NCI-H1436 (cell line): ENCODE results near the gene SPTBN5.

Experiments
- DNase-seq: peaks from one replicate; lab custom pipeline; 2025; lab: John Stamatoyannopoulos, UW

The SPTBN5 gene

GRCh38 chr15:41883484-41883825, 10.4 kb downstream of the SPTBN5 start:
- no peak for DNase-seq

GRCh38 chr15:41882689-41883483, 11.0 kb downstream of the SPTBN5 start:
- DNase-seq, result no peak

- DNase-seq, result no peak
Measured at GRCh38 chr15:41881920-41882688, 11.7 kb downstream of the SPTBN5 start.

GRCh38 chr15:41881550-41881919, 12.3 kb downstream of the SPTBN5 start:
- DNase-seq, result no peak

- no peak for DNase-seq
Measured at GRCh38 chr15:41881086-41881485, 12.8 kb downstream of the SPTBN5 start.

GRCh38 chr15:41880156-41880877, 13.5 kb downstream of the SPTBN5 start:
- no peak for DNase-seq

- DNase-seq, result no peak
Measured at GRCh38 chr15:41879321-41879845, 14.5 kb downstream of the SPTBN5 start.

GRCh38 chr15:41878355-41878699, 15.5 kb downstream of the SPTBN5 start:
- DNase-seq, result no peak

- no peak for DNase-seq
Measured at GRCh38 chr15:41877631-41878354, 16.1 kb downstream of the SPTBN5 start.

GRCh38 chr15:41876689-41877088, 17.2 kb downstream of the SPTBN5 start:
- no peak for DNase-seq

- no peak for DNase-seq
Measured at GRCh38 chr15:41876007-41876406, 17.8 kb downstream of the SPTBN5 start.

- DNase-seq, result no peak
Measured at GRCh38 chr15:41874736-41875135, 19.1 kb downstream of the SPTBN5 start.

- DNase-seq, result no peak
Measured at GRCh38 chr15:41873711-41874110, 20.1 kb downstream of the SPTBN5 start.

GRCh38 chr15:41872166-41872747, 21.6 kb downstream of the SPTBN5 start:
- no peak for DNase-seq

- no peak for DNase-seq
Measured at GRCh38 chr15:41871175-41871905, 22.5 kb downstream of the SPTBN5 start.

- no peak for DNase-seq
Measured at GRCh38 chr15:41870689-41871081, 23.2 kb downstream of the SPTBN5 start.

- DNase-seq, result no peak
Measured at GRCh38 chr15:41869770-41870688, 23.8 kb downstream of the SPTBN5 start.

- no peak for DNase-seq
Measured at GRCh38 chr15:41868321-41868720, 25.5 kb downstream of the SPTBN5 start.

GRCh38 chr15:41866872-41867579, 26.8 kb downstream of the SPTBN5 start:
- no peak for DNase-seq
